ENCODE measurements around the gene FOLR3.
"Not testable (repeated sequence)": the region's sequence is repeated elsewhere in the genome, so short reads cannot be mapped to it uniquely, and the experiment has no call there.

FOLR3 gene

DNA sequence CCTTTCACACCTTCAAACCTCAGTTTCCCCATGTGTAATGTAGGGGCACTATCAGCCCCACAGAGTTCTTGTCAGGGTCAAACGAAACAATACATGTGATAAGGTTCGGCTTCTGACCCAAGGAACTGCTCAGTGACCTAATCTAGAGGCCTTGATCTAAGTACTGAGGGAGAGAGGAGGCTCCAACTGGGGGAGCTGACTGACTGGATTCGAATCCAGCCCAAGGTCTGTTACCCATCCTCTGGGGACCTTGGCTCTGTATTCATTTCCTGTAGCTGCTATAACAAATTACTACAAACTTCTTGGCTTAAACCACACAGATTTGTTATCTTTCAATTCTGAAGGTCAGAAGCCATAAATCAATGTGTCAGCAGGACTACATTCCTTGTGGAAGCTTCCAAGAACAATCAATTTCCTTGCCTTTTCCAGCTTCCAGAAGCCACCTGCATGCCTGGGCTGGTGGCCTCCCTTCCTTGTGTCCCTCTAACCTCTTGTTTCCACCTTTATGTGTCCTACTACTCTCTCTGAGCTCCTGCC, 12.3 kb upstream of the FOLR3 start:
- DNase-seq (ENCODE audit: low read depth in 2 of 2), result no peak

DNA sequence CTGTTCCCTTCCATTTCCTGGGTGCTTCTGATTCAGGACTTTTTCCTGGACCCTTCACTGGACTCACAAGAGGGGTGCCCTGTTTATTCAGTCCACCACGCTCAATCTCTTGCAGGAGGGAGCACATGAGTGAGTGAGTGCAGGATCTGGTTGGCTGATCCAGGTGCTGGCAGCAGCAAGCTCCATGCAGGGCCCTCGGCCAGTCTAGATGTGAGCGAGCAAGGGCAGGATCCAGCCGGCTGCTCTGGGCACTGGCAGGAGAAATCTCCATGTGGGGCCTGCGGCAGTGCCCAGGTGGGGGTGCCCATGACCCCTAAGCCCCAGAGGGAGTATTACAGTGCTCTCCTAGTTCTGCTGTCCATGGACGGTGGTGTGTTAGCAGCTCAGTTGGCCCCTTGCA, 11.5 kb upstream of the FOLR3 start:
- DNase-seq (ENCODE audit: low read depth in 2 of 2), result no peak

DNA sequence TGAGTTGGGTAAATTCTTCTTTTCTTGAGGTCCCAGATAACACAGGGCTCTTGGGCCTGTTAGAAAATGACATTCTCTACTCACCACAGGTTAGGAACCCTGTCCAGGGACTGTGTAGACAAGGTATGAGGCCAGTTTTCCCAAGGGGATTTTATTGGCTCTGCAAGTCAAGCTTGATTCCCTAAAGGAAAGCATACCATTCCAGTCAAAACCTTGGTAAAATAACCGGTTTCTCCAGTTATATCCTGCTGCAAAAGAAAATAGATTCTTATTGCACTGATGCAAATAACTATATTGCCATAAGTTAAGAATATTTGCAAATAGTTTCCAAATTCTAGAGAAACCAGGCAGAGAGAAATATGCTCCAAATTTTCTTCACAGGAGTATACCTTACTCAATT, 9.6 kb upstream of the FOLR3 start:
- no peak for DNase-seq (ENCODE audit: low read depth in 2 of 2)

DNA sequence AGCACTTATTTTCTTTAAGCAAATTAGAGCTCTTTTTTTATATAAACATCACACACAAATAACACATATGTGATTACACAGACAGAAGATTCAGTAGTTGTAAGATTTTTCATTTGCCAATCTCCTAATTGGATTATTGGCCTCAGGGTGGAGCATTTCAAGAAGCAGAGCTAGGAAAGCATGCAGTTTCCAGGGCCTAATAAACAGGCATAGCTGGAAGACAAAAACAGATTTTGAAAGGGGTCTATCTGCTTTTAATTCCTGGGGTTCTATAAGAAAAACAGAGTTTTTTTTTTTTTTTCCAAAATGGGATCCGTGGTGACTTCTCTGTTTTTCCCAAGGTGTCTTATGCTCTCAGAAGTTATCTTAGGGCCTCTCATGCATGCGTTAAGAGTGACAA, 7.6 kb upstream of the FOLR3 start:
- DNase-seq (ENCODE audit: low read depth in 2 of 2), result no peak

DNA sequence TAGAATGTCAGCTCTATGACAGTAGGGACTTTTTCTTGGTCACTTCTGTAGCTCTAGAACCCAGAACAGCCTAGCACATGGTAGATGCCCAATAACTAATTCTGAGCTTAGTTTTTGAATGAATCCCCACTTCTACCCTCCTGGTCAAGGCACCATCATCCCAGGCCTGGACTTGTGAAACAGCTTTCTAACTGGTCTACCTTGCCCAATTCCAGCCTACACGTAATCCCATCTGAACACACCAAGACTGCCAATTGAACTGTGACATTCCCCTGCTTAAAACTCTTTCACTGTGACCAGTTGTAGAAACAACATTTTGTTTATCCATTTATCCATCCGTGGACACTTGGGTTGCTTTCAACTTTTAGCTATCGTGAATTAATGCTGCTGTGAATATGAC, 6.1 kb upstream of the FOLR3 start:
- no peak for DNase-seq (ENCODE audit: low read depth in 2 of 2)

DNA sequence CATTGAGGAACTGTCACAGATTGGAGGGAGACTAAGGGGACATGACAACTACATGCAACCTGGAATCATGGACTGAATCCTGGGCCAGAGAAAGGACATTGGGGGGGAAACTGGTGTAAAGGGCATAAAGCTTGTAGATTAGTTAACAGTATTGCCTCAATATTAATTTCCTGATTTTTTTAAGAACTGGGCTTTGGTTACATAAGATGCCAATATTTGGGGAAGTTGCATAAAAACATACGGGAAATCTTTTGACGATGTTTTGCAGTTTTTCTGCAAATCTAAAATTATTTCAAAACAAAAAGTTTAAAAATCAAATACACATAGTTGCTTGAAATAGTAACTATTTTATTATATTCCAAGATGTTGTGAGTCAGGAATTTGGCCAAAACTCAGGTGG, 2.9 kb upstream of the FOLR3 start:
- DNase-seq (ENCODE audit: low read depth in 2 of 2), result no peak

DNA sequence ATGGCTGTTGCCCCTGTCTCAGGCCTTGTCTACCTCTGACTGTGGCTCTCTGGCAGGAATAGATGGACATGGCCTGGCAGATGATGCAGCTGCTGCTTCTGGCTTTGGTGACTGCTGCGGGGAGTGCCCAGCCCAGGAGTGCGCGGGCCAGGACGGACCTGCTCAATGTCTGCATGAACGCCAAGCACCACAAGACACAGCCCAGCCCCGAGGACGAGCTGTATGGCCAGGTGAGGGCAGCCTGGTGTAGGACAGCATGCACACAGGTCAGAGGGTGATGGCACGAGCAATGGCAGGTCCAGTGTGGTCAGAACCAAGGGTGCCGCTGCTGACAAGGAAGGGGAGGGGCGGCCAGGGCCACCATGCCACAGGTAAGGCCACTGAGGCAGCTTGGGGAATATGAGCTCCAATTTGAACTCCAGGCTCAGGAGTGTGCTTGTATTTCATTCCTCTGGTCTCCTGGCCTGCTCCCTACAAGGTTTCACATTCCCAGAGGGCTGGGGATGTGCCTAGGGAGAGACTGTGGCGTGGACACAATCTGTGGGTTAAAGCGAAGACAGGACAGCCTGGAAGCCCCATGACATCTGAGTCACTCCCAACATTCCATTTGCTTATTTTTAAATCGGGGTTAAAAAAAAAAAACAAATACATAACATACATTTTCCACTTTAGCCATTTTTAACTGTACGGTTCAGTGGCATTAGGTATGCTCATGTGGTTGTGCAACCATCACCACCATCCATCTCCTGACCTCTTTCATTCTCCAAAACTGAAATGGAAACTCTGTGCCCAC, 562 bp downstream of the FOLR3 start:
- DNase-seq (ENCODE audit: low read depth in 2 of 2), result no peak

DNA sequence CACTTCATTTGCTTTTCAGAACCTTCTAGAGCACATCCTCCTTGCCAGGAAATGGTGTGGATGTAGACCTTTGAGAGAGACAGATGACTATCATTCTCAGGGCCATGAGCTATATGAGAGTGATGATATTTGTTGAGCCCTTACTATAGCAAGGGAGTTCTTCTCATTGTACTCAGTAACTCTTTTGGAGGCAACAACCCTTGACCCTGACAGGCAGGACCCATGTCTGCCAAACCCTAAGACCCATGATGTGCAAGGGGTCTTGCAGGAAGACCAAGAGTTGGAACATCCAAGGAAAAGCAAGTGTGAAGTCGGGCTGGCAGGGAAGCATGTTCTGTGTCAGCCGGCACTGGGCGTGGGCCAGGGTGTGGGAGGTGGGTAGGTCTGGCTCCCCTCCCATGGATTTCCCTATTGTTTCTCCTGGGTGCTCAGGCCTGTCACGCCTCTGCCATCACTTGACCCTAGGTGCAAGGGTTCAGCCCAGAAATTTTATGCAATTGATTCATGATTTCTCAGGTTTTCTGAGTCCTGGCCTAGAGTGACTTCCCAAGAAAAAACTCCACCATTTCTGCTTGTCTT, 1.2 kb downstream of the FOLR3 start:
- no peak for DNase-seq (ENCODE audit: low read depth in 2 of 2)

DNA sequence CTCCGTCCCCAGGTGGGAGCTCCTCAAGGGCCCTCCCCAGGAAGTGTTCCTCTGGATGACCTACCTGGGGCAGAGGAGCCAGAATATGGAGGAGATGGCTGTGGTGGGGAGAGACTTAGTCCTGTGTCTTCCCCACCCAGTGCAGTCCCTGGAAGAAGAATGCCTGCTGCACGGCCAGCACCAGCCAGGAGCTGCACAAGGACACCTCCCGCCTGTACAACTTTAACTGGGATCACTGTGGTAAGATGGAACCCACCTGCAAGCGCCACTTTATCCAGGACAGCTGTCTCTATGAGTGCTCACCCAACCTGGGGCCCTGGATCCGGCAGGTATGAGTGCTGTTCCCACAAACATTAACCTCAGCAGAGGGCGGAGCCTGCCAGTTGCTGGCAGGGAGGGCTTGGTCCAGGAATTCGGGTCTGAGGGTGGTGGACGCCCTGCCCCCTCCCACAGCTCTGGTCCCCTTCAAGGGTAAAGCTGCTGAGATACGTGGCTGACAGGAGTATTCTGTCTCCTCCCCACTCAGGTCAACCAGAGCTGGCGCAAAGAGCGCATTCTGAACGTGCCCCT, 3.4 kb downstream of the FOLR3 start:
- DNase-seq (ENCODE audit: low read depth in 2 of 2), result no peak

DNA sequence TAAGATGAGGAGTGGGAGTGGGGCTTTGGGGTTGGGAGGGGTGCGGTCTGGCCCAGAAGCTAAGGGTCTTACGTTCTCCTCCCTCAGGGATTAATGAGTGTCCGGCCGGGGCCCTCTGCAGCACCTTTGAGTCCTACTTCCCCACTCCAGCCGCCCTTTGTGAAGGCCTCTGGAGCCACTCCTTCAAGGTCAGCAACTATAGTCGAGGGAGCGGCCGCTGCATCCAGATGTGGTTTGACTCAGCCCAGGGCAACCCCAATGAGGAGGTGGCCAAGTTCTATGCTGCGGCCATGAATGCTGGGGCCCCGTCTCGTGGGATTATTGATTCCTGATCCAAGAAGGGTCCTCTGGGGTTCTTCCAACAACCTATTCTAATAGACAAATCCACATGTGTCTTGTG, 4.0 kb downstream of the FOLR3 start:
- no peak for DNase-seq (ENCODE audit: low read depth in 2 of 2)

DNA sequence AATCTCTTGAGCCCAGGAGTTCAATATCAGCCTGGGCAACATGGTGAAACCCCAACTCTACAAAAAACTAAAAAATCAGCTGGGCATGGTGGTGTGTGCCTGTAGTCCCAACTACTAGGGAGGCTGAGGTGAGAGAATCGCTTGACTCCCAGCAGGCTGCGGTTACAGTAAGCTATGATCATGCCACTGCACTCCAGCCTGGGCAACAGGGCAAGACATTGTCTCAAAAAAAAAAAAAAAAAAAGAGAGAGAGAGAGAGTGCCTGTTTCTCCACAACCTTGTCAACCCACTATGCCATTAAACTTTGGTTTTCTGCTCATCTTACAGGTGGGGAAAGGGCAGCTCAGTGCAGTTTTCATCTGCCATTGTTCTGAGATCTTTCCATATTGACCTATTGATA, 5.1 kb downstream of the FOLR3 start:
- no peak for DNase-seq (ENCODE audit: low read depth in 2 of 2)

DNA sequence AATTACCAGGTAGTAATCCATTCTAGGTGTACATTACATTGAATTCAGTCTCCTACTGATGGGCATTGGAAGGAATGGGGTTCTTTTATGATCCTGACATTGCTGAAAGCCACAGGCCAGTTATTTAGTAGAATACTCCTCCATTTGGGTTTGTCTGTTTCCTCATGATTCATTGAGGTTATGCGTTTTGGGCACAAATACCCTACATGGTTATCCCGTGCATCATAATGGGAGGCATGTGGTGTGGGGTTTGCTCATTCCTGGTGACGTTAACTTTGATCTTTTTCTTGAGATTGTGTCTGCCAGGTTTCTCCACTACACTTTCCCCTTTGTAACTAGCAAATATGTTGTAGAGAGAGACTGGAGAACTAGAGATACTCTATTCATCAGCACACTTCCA, 5.5 kb downstream of the FOLR3 start:
- DNase-seq (ENCODE audit: low read depth in 2 of 2), result peak; percentile 76 to 80

DNA sequence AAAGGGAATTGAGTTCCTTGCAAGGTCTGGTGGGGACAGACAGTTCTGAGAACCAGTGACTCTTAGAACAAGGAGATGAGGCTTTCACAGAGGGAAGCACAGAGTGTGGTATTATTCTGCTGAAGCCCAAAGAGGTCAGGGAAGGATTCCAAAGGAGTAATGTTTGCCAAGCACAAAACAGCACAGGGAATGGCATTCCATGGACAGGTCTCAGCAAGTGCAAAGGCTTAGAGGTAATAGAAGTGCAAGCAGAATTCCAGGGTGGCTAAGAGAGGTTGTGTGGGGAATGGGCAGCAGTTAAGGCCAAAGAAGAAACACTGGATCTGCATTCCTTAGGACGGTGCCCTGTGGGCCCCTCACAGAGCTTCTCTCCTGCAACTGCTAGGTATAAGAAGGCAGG, 6.6 kb downstream of the FOLR3 start:
- DNase-seq (ENCODE audit: low read depth in 2 of 2), result not testable (repeated sequence)

DNA sequence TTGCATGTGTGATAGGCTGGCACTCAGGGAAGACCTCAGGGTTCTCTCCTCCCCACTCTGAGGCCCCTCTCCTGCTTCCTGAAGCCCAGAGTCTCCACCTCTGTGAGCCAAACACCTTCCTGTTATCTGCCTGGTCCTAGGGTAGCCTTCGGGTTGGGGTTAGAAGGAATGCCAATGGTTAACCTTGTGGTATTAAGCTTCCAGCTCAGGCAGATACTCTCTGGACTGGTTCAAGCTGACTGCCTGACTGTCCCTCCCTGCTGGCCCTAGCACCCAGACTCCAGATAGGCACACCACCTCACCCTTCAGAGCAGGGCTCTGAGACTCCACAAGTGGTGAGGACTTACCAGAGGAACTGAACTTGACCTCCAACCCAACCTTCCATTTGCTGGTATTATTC, 7.0 kb downstream of the FOLR3 start:
- DNase-seq (ENCODE audit: low read depth in 2 of 2), result not testable (repeated sequence)

DNA sequence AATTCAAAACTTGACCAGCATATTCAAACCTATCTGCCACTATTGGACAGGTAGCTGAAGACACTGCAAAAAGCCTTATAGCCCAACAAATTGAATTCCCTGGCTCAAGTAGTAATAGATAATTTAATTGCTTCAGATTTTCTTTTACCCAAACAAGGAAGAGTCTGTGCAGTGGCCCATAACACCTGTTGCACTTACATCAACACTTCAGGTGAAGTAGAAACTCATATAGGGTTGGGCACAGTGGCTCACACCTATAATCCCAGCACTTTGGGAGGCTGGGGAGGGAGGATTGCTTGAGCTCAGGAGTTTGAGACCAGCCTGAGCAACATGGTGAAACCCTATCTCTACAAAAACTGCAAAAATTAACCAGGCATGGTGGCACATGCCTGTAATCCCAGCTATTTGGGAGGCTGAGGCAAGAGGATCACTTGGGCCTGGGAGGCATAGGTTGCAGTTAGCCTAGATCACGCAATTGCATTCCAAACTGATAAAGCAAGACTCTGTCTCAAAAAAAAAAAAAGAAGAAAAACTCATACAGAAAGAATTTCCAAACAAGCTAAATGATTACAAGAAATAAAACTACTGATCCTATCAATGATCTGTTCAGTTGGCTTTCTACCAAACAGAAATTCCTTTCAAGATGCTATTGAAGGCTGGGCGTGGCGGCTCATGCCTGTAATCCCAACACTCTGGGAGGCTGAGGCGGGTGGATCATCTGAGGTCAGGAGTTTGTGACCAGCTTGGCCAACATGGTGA, 9.5 kb downstream of the FOLR3 start:
- DNase-seq (ENCODE audit: low read depth in 2 of 2), result peak; percentile 61 to 69

DNA sequence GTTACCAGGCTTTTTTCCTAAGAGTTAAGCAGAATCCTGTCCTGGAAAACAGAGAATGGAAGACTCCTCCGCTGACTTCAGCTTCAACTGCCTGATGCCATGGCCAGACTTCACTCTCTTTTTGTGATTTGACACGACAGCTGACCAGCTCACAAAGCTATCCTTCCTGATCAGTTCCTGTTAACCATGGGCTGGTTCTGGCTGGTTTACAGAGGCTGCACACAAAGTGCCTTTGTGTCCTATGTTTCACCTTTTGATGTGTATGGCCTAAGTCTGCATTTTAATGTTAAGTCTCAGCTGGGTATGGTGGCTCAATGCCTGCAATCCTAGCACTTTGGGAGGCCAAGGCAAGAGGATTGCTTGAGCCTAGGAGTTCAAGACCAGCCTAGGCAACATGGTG, 11.1 kb downstream of the FOLR3 start:
- no peak for DNase-seq (ENCODE audit: low read depth in 2 of 2)

DNA sequence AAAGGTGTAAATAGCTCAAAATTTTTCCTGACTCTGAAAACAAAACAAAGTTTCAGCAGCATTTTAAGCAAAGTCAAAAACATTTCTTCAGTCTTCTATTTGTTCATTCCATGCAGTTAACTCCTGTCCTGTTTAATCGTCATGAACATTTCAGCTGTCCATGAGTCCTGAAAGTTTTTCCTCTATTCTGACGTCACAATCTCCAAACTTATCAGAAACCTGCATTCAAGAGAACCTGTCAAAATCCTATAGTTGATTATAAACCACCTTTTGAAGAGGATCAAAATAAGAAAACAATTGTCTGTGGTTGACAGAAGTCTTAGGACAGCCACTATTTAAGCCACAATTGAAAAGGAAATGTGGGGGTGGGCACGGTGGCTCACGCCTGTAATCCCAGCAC, 15.4 kb downstream of the FOLR3 start:
- DNase-seq (ENCODE audit: low read depth in 2 of 2), result no peak

DNA sequence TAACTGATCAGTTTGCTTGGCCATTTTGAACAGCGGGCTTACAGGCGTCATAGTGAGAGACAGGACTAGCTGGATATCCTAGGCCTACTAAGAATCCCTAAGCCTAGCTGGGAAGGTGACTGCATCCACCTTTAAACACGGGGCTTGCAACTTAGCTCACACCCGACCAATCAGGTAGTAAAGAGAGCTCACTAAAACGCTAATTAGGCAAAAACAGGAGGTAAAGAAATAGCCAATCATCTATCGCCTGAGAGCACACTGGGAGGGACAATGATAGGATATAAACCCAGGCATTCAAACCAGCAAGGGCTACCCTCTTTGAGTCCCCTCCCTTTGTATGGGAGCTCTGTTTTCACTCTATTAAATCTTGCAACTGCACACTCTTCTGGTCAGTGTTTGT, 18.3 kb downstream of the FOLR3 start:
- DNase-seq (ENCODE audit: low read depth in 2 of 2), result not testable (repeated sequence)

DNA sequence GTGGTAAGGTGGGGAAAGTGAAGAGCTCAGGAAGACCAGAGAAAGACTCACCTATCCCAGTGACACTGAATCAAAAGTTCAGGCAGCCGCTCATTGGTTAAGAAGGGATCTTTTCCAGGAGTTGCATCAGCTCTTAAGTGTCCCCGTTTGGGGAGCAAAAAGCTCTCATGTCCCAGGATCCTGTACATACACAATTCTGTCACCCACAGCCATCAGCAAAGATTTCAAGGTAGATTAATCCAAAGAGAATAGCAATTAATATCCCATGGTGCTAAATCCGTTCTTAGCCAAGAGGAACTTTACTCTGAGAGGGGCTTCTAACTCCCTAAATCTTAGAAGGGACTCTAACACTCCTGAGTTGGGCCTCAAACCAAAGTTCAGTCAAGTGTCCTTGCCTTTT, 19.3 kb downstream of the FOLR3 start:
- no peak for DNase-seq (ENCODE audit: low read depth in 2 of 2)

DNA sequence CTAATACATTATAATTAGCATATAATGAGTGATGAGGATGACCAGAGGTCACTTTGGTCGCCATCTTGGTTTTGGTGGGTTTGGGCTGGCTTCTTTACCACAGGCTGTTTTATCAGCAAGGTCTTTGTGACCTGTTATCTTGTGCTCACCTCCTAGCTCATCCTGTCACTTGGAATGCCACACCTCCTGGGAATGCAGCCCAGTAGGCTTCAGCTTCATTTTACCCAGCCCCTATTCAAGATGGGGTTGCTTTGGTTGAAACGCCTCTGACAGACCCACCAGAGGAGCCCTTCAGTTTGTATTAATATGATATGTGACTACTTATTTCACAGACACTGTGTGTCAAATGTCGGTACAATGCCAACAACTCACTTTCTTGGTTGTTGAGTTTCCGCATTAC, 20.2 kb downstream of the FOLR3 start:
- no peak for DNase-seq (ENCODE audit: low read depth in 2 of 2)

DNA sequence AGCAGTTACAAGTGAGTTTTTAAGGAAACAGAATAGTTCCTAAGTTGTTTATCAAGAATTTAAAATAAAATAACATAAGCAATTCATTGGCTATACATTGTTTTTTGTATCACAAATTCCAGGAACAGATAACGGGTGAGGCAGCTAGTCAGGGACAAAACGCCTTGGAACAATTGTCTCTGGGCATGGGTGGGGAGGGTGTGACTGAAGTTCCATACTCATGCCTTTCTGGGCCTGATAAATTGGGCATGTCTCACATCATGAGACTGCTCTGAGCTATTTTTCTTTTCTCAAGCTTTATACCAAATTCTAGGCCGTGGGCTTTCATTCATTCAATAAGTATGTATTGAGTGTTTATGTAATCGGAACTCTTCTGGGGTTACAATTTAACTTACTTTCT, 21.6 kb downstream of the FOLR3 start:
- no peak for DNase-seq (ENCODE audit: low read depth in 2 of 2)

DNA sequence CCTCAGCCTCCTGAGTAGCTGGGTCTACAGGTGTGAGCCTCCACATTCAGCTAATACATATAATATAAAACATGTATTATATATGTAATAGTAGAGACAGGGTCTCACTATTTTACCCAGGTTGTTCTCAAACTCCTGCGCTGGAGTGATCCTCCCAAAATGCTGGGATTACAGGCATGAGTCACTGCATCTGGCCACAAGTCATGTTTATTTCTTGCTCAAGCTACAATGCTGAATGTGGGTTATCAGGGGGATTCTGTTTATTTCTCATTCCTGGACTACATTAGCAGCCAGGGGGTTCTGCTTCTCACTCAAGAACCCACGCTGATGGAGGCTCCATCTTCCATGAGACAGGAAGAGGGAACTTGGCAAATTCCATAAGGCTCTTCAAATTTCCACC, 24.8 kb downstream of the FOLR3 start:
- no peak for DNase-seq (ENCODE audit: low read depth in 2 of 2)
